Stimulated activated CD8-positive, alpha-beta memory T cell treated with anti-CD3 and anti-CD28 coated beads, Interleukin-12 subunit alpha, Interleukin-12 subunit beta, amount 100 ng/mL, for 4 hours (primary cell): ENCODE measurements around the gene LTF.

Source experiments
- DNase-seq: peaks from one replicate; pipeline ENCODE4 v3.0.0-alpha.2; 2020; ENCODE audit warnings: low read depth

Gene LTF

GRCh38 chr3:46490338-46491084 is 25.8 kb upstream of the LTF start:
- no peak for DNase-seq

GRCh38 chr3:46489875-46490274 is 25.2 kb upstream of the LTF start:
- no peak for DNase-seq

GRCh38 chr3:46489381-46489780 is 24.7 kb upstream of the LTF start:
- no peak for DNase-seq

DNA sequence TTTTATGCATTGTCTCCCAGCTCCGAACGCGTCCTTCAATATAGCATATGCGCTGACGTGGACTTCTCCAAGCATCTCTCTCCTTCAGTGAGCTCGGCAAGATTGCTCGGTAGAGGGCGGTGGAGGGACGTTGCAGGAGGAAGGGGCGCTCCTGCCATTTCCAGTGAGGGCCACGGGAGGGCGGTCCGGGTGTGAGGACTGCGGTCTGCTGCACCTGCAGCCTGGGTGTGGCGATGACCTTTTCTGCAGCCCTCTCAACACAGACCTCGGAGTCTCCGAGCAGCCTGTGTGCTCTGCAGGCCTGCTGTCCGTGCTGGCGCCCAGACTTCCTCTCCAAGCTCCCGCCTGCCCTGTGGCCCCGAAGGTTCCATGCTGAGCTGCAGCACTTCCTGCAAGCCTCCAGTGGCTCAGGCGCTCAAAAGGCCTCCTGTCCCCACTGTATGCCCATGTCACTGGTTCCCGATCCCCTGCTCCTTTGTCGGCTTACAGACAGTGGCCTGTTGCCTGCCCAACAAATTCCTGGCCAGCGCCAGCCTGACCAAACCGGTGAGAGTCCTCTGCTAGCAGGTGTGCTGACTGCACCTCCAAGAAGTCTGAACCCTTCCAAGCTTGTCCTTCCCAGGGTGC is 24.1 kb upstream of the LTF start:
- peak; percentile 79 for DNase-seq

- DNase-seq = no peak
Measured at GRCh38 chr3:46485779-46486175, 21.1 kb upstream of the LTF start.

DNA sequence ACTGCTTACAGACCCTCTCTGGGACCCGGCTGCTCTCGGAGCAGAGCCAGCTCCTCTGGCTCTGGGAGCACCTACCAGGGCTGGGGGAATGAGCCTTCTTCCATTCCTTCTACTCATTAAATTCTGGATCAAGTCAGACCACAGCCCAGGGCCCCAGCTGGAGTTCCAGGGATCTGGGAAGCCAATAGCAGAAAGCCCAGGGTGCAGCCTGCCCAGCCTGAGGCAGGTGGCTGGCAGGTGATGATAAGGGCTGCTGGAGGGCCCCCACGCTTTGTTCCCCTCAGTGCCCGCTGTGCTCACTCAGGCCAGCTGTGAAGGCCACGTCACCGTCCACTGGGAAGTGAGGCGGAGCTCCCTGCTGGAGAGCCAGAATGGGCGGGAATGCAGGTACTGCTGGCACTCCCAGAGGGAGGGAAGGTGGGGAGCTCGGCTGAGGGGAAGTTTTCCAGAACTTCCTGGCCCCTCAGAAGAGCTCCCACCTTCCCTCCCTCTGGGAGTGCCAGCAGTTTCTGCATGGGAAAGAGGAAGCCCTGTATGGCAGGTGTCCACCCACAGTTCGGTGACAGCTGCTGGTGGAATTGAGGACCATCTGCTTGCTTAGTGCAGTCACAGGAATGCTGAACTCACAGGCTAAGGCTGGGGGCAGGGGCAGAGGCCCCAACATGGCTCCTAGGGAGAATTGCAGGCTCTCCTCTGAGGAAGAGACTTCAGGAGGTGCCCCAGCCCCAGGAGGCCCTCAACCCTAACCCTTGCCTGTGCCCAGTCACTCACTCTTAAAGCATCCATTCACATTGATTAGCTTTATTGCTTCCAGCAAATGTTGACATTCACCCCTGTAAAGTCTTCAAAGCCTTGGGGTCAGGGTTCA is 20.4 kb upstream of the LTF start:
- DNase-seq = no peak

DNA sequence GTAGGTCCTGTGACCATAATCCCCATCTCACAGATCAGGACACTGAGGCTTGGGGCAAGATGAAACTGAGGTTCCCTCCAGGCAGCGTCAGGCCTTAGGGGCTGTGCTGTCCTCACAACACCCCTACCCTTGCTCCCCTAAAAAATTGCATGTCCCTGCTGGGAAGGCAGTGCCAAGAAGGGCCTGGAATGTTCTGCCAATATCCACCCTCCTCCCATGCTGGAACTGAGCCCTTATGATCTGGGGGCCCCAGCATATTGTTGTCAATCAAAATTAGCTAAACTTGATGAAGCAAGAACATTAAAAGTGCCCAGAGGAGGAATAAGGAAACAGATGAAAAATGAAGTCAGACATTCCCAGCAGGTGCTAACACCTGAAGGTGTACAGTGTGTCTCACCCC is 19.7 kb upstream of the LTF start:
- DNase-seq = no peak

DNA sequence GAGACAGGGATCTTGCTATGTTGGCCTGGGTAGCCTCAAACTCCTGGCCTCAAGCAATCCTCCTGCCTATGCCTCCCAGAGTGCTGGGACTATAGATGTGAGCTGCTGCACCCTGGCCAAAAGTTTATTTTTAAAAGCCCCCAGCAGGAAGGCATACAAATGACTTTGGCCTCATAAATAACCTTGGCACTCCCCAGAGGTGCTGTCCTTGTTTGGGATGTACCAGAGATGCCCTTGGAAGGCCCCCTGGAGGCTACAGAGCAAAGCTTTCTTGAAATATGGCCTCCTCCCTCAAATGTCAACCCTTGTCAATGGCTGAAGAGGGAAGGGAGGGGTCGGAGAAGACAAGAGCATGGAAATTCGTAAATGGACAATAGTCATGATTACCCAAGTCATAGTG is 19.1 kb upstream of the LTF start:
- DNase-seq = no peak

- DNase-seq = no peak
Measured at GRCh38 chr3:46482632-46483350, 18.1 kb upstream of the LTF start.

DNA sequence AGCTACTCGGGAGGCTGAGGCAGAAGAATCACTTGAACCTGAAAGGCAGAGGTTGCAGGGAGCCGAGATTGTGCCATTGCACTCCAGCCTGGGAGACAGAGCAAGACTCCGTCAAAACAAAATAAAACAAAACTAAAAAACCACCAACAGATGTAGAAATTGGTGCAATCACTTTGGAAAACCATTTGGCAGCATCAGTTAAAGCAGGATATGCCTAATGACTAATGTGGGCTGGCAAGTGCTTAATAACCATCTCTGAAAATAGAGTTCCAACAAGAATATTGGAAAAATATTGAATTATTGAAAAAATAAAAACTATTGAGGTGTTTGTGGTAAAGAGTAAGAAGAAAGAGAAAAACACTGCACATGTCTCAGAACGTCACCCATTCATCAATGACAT is 16.9 kb upstream of the LTF start:
- DNase-seq = no peak

DNA sequence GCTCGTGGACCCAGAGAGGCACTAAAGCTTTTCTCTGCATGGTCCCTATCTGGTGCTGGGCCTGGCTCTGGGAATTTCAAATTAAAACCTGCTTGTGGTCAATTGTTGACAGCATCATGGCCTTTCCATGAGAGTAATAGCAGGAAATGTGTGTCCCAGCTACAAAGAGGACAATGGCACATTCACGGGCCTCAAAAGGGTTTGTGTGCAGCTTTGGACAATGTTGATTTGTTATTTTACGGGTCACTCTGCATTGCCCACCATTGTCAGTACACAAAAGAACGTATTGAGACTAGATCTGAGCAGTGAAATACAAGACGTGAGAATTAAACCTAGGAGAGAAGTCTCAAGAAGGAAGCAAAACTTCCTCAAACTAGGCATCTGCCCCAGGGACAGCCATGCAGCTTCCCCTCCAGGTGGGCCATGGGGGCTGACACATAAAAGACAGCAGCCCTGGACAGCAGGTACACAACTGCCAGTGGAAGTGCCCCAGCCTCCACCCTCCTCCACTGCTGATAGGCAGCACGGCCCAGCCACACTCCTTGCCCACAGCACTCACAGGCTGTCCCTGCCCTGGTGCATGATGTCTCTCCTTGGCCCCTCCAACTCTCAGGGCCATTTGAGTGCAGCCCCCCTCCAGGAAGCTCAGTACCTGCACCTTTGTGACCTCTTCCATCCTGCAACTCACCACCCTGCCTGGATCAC is 15.9 kb upstream of the LTF start:
- no peak for DNase-seq

- no peak for DNase-seq
Measured at GRCh38 chr3:46479696-46480095, 15.0 kb upstream of the LTF start.

- no peak for DNase-seq
Measured at GRCh38 chr3:46479021-46479420, 14.3 kb upstream of the LTF start.

- no peak for DNase-seq
Measured at GRCh38 chr3:46478341-46478740, 13.6 kb upstream of the LTF start.

DNA sequence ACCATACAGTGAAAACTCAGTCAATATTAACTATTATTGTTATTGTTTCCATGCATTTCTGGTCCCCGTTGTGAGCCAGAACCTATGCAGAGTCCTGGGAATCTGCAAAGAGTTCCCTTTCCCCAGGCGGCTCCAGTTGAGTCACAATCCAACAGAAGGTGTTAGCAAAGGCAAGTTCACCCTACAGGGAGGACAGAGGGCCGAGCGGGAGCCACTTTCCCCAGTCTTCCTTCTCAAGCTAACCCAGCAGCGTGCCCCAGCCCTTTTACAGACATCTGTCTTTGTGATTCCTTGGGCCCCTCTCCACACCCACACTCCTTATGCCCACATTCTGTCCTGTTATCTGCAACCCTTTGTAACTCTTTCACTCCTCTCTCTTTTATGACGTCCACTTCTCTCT is 13.1 kb upstream of the LTF start:
- no peak for DNase-seq

DNA sequence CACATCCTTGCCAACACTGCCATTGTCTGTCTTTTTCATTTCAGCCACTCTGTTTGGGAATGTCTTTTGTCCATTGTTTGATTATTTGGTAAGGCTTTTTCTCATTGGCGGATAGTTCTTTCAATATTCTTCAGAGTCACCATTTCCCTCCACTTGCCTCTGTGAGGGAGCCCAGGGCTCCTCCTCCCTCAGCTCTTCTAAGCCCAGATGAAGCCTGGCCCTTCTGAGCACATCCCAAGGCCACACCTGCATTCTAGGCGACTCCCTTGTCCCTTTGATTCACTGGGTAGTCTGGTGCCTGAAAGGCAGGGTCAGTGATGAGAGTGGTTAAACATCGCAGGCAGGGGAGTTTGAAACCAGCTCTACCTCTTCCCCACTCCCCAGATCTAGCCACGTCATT is 12.4 kb upstream of the LTF start:
- no peak for DNase-seq

DNA sequence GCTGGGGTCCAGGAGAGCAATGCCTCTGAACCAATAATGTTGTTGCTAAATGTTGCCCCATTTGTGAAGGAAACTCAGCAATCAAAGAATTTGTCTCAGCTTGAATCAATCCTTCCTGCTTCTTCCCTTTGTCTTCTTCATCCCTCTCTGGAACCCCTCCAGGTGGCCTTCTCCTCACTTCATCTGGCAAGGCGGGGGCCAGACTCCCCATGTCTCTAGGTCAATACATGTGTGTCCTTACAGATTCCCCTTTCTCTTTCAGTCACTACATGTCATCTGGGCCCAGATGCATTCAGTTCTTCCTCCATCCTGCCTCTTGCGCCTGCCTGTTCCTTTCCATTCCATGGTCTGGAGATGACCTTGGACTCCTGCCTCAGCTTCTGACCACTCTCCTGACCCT is 8.0 kb upstream of the LTF start:
- no peak for DNase-seq

GRCh38 chr3:46471371-46471914 is 6.7 kb upstream of the LTF start:
- no peak for DNase-seq

DNA sequence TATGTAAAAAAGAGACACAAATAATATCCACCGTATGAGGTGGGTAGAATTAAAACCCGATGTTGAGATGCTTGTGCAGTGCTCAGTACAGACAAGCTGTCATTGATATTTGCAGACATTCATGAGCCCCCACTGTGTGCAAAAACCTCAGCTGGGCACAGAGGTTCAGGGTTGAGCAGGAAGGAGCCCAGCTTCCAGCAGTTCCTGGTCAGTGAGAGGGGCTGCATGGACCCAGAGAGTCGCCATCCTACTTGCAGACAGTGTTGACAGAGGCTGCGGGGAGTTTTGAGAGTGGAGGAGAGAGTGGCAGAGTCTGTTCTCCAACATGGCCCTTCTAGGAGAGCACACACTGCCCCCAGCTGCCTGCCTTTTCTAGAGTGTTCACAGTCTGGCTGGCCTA is 6.1 kb upstream of the LTF start:
- DNase-seq = no peak

DNA sequence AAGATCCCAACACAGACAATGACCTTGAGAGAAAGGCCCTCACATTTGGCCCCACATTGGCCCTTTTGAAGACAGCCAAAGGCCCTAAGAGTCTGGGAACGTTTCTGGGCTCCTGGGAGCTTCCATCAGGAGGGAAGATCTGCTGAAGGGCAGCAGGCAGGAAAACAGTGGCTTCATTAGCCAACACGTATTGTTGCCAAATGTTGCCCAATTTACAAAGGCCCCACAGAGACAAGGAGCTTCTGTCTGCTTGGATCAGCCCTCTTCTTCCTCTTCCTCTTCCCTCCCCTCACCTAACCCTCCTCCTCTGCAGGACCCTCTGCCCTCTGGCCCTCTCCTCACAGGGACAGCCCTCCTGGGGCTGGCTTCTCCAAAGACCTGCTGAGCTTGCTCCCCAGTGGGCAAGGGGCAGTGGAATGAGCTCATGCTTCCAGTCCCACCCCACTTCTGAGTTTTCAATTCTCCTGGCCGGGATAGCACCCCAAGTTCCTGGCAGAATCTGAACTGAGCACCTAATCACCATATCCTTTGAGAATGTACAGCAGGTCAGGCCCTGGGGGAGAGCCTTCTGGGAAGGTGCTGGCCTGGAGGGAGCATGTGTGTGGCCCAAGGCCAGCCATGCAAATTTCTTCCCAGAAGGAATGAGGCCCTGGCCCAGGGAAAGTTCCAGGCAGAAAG is 5.1 kb upstream of the LTF start:
- no peak for DNase-seq
